Peyer's patch (tissue), 4 donors: ENCODE results near the gene SYNJ2. TPM values are rescaled to one million over a fixed set of nuclear protein-coding genes. Genes with fewer than 3 reads are reported as not detected.

ENCODE experiments used
- DNase-seq, 3 donors: peaks; one replicate each; pipeline ENCODE4 v3.0.0-alpha.2; 2017 to 2019
- H3K27ac ChIP-seq, 4 donors: fragments of 200-600 bp; sonication (generic); one replicate each; pipeline ENCODE4 v1.5.1; 2016 to 2019
- H3K27me3 ChIP-seq, 2 donors: fragments of 200-600 bp; sonication (generic); one replicate each; pipeline ENCODE4 v1.5.1; 2019
- H3K36me3 ChIP-seq, 3 donors: fragments of 200-600 bp; sonication (generic); one replicate each; pipeline ENCODE4 v1.5.1; 2016 to 2019
- H3K4me1 ChIP-seq, 4 donors: fragments of 200-600 bp; sonication (generic); one replicate each; pipeline ENCODE4 v1.5.1; 2016 to 2019
- H3K4me3 ChIP-seq, 4 donors: fragments of 200-600 bp; sonication (generic); 1 replicate in 3 of 4; 2 replicates in 1 of 4; pipeline ENCODE4 v1.5.1; 2016 to 2019; ENCODE audit warnings: mild to moderate bottlenecking in 1 of 4
- H3K9me3 ChIP-seq, 4 donors: fragments of 200-600 bp; sonication (generic); one replicate each; pipeline ENCODE4 v1.5.1; 2016 to 2019; ENCODE audit warnings: mild to moderate bottlenecking in 1 of 4
- CTCF ChIP-seq, 6 experiments: fragments of 450-650 bp in 4 of 6; fragments of 200-600 bp in 2 of 6; sonication (generic) in 1 of 6; IDR thresholded peaks; one replicate each; pipeline ENCODE4 v1.5.1; 2017 to 2019; ENCODE audit warnings: antibody characterized with exemption in 6 of 6, mild to moderate bottlenecking in 3 of 6, moderate library complexity in 1 of 6
- POLR2A ChIP-seq, 2 donors: fragments of 450-650 bp; IDR thresholded peaks; one replicate each; pipeline ENCODE4 v1.5.1; 2017; ENCODE audit warnings: antibody characterized with exemption in 2 of 2, mild to moderate bottlenecking in 2 of 2, moderate library complexity in 2 of 2
- total RNA-seq, 4 donors: library from RNA; depleted of rRNA; stranded (reverse); fragments of >200 nt; gene quantifications; one replicate each; pipeline ENCODE4 v1.1.0, GENCODE V29; 2016

The SYNJ2 gene
- total RNA-seq, 4 donors from 2014 or later: 26.8 to 47.2 (median 34.0) TPM

- H3K27ac ChIP-seq: no peak overlapping the region
- no peak for TF ChIP-seq POLR2A (IDR thresholded peaks at IDR 0.05)
- TF ChIP-seq CTCF (IDR thresholded peaks at IDR 0.05): no peak
- no peak overlapping the region for H3K4me3 ChIP-seq
Measured at GRCh38 chr6:158029668-158030230, 48.1 kb downstream of the SYNJ2 start.

DNA sequence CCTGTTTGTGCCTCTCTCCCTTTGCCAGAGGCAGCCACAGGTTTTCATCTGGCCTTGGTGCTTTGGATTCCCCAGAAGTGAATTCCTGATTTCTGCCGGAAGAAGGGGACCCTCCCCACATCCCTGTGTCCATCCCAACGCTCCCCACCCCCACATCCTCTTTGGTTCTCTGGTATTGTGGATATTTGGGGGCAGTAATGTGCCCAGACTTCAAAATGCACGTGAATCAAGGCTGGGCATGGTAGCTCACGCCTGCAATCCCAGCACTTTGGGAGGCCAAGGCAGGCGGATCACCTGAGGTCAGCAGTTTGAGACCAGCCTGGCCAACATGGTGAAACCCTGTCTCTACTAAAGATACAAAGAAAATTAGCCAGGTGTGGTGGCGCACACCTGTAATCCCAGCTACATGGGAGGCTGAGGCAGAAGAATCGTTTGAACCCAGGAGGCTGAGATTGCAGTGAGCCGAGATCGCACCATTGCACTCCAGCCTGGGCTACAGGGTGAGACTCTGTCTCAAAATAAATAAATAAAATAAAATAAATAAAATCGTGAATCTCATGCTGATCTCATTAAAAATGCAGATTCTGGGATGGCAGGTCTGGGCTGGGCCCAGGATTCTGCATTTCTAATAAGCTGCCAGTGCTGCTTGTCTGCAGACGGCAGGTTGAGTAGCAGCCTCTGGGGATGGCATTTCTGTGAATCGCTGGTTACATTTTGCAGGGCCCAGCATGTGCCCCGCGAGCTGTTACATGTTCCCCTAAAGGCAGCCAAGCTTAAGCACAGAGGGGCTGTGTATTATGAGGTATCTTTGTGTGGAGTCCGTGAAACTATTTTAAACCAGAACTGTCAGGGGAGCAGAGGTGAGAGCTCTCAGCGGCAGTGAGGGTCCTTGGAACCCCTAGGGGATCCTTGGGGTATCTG lies 49.0 kb downstream of the SYNJ2 start:
- peaks cover 5 to 50% (median 8%) of the 10 kb centered on the region in 4 donors for H3K4me1 ChIP-seq
- peak overlapping the region in 3 of 4 donors; percentile 38 to 62 (median 39) for H3K27ac ChIP-seq
- peaks cover 0 to 23% (median 0%) of the 10 kb centered on the region in 3 donors for H3K36me3 ChIP-seq
- H3K27me3 ChIP-seq: no peaks in the 10 kb centered on the region
- peak in 1 of 3 donors; percentile 15 for DNase-seq
- H3K9me3 ChIP-seq: no peaks in the 10 kb centered on the region
- no peak for TF ChIP-seq POLR2A (IDR thresholded peaks at IDR 0.05)
- no peak for TF ChIP-seq CTCF (IDR thresholded peaks at IDR 0.05)
- no peak overlapping the region for H3K4me3 ChIP-seq

More at GRCh38 chr6:158029668-158030230, 48.1 kb downstream of the SYNJ2 start:
- DNase-seq: no peak
- Histone ChIP-seq H3K36me3 (peaks cover 0 to 23% (median 0%) of the 10 kb centered on the region in 3 donors), H3K27me3 (no peaks in the 10 kb centered on the region), H3K4me1 (peaks cover 5 to 50% (median 8%) of the 10 kb centered on the region in 4 donors), H3K9me3 (no peaks in the 10 kb centered on the region)

GRCh38 chr6:158031381-158032353 lies 50.0 kb downstream of the SYNJ2 start:
- Histone ChIP-seq H3K4me1 (peaks cover under 1 to 40% (median 3%) of the 10 kb centered on the region in 4 donors), H3K4me3 (no peak overlapping the region), H3K36me3 (peaks cover 0 to 23% (median 0%) of the 10 kb centered on the region in 3 donors), H3K27ac (peak overlapping the region; percentile 38 to 62 (median 42)), H3K9me3 (no peaks in the 10 kb centered on the region), H3K27me3 (no peaks in the 10 kb centered on the region)
- DNase-seq: peak in 2 of 3 donors; percentile 26 to 62
- TF ChIP-seq CTCF (IDR thresholded peaks at IDR 0.05): no peak
- TF ChIP-seq POLR2A (IDR thresholded peaks at IDR 0.05): no peak

GRCh38 chr6:158032354-158032733 lies 50.7 kb downstream of the SYNJ2 start:
- DNase-seq: no peak
- Histone ChIP-seq H3K27me3 (no peaks in the 10 kb centered on the region), H3K4me3 (no peak overlapping the region), H3K27ac (peak overlapping the region in 1 of 4 donors; percentile 62), H3K4me1 (peaks cover 0 to 33% (median 0%) of the 10 kb centered on the region in 4 donors), H3K9me3 (no peaks in the 10 kb centered on the region), H3K36me3 (peaks cover 0 to 23% (median 0%) of the 10 kb centered on the region in 3 donors)
- no peak for TF ChIP-seq POLR2A (IDR thresholded peaks at IDR 0.05)
- TF ChIP-seq CTCF (IDR thresholded peaks at IDR 0.05): no peak
